Esophagus muscularis mucosa (tissue), 4 donors: ENCODE measurements around the gene ASIP.

Experiments
- CTCF ChIP-seq, 3 experiments: fragments of 200-600 bp in 2 of 3; fragments of 450-650 bp in 1 of 3; sonication (generic) in 2 of 3; IDR thresholded peaks; one replicate each; pipeline ENCODE4 v1.5.1; 2017 to 2019; ENCODE audit warnings: antibody characterized with exemption in 3 of 3, mild to moderate bottlenecking in 2 of 3, moderate library complexity in 1 of 3
- EP300 ChIP-seq: sonication (generic); formaldehyde crosslinking; IDR thresholded peaks from one replicate; pipeline ENCODE4 v1.6.1; 2017; ENCODE audit warnings: antibody characterized with exemption
- POLR2A ChIP-seq: fragments of 450-650 bp; IDR thresholded peaks from one replicate; pipeline ENCODE4 v1.6.1; 2017; ENCODE audit warnings: antibody characterized with exemption, moderate library complexity, mild to moderate bottlenecking, low read depth
- POLR2AphosphoS5 ChIP-seq, 2 donors: sonication (generic); formaldehyde crosslinking; IDR thresholded peaks; one replicate each; pipeline ENCODE4 v1.6.1; 2017; ENCODE audit warnings: antibody characterized with exemption in 2 of 2

- TF ChIP-seq EP300 (no peak), CTCF (IDR thresholded peaks at IDR 0.05) (no peak), POLR2A (no peak), POLR2AphosphoS5 (IDR thresholded peaks at IDR 0.05) (no peak)
These were observed 8.1 kb downstream of the ASIP start for GRCh38 chr20:34249291-34249690.
